MM.1S (cell line): Measurements from ENCODE around the gene FAM53A.

ENCODE experiments used
- DNase-seq: peaks from one replicate; pipeline ENCODE4 v3.0.0-alpha.2; 2015
- H2AFZ ChIP-seq: fragments of 300-600 bp; sonication (generic); 2 replicates; pipeline ENCODE4 v1.6.0; 2016; ENCODE audit warnings: antibody characterized with exemption, low read length
- H3F3A ChIP-seq: fragments of 300-600 bp; sonication (generic); 2 replicates; pipeline ENCODE4 v1.6.1; 2016; ENCODE audit warnings: mild to moderate bottlenecking, antibody characterized with exemption, low read length, moderate library complexity, mixed read lengths; ENCODE audit not compliant: insufficient read depth
- H3K27ac ChIP-seq: fragments of 300-600 bp; sonication (generic); 2 replicates; pipeline ENCODE4 v1.5.1; 2016; ENCODE audit warnings: mild to moderate bottlenecking, low read length
- H3K27me3 ChIP-seq: fragments of 300-600 bp; sonication (generic); replicated peaks from 2 replicates; pipeline ENCODE4 v1.6.0; 2016; ENCODE audit warnings: low read length; ENCODE audit not compliant: insufficient read depth
- H3K36me3 ChIP-seq: fragments of 300-600 bp; sonication (generic); replicated peaks from 2 replicates; pipeline ENCODE4 v1.6.1; 2016; ENCODE audit warnings: mild to moderate bottlenecking, low read length, mixed read lengths; ENCODE audit not compliant: insufficient read depth
- H3K4me1 ChIP-seq: fragments of 300-600 bp; sonication (generic); 2 replicates; pipeline ENCODE4 v1.6.1; 2016; ENCODE audit warnings: low read length, mixed read lengths
- H3K4me2 ChIP-seq: fragments of 300-600 bp; sonication (generic); 2 replicates; pipeline ENCODE4 v1.6.0; 2016; ENCODE audit warnings: low read depth, low read length
- H3K4me3 ChIP-seq: fragments of 300-600 bp; sonication (generic); 2 replicates; pipeline ENCODE4 v1.5.1; 2016; ENCODE audit warnings: low read length, mixed read lengths
- H3K79me2 ChIP-seq: fragments of 300-600 bp; sonication (generic); 2 replicates; pipeline ENCODE4 v1.6.1; 2016; ENCODE audit warnings: mixed run types, low read length, mixed read lengths
- H3K9ac ChIP-seq: fragments of 300-600 bp; sonication (generic); 2 replicates; pipeline ENCODE4 v1.6.1; 2016; ENCODE audit warnings: low read length, mixed read lengths
- H3K9me2 ChIP-seq: fragments of 300-600 bp; sonication (generic); replicated peaks from 2 replicates; pipeline ENCODE4 v1.6.1; 2016; ENCODE audit warnings: mild to moderate bottlenecking, low read length, mixed read lengths; ENCODE audit not compliant: insufficient read depth
- H3K9me3 ChIP-seq: fragments of 300-600 bp; sonication (generic); replicated peaks from 2 replicates; pipeline ENCODE4 v1.6.1; 2016; ENCODE audit warnings: mild to moderate bottlenecking, low read length, mixed read lengths; ENCODE audit not compliant: insufficient read depth
- H4K20me1 ChIP-seq: fragments of 300-600 bp; sonication (generic); 2 replicates; pipeline ENCODE4 v1.6.1; 2016; ENCODE audit warnings: mild to moderate bottlenecking, low read length, moderate library complexity, mixed read lengths; ENCODE audit not compliant: insufficient read depth
- CTCF ChIP-seq: fragments of 300-600 bp; sonication (generic); IDR thresholded peaks from 2 replicates; pipeline ENCODE4 v1.5.1; 2016; ENCODE audit warnings: antibody characterized with exemption, low read length, mixed read lengths
- EZH2 ChIP-seq: fragments of 300-600 bp; sonication (generic); optimal IDR thresholded peaks from 2 replicates; pipeline ENCODE3; 2017; ENCODE audit warnings: low read depth, mild to moderate bottlenecking, antibody characterized with exemption, low read length, mixed read lengths
- EZH2phosphoT487 ChIP-seq: fragments of 300-600 bp; sonication (generic); IDR thresholded peaks from 2 replicates; pipeline ENCODE4 v1.6.1; 2018; ENCODE audit warnings: antibody characterized with exemption, low read length

The FAM53A gene

GRCh38 chr4:1669850-1670249 lies 14.3 kb downstream of the FAM53A start:
- Histone ChIP-seq H3K9me3 (no peaks in the 10 kb centered on the region), H3K27me3 (peaks cover 3% of the 10 kb centered on the region; the same call in 1 of the 2 replicates), H3K27ac (no peak overlapping the region), H3K79me2 (no peaks in the 10 kb centered on the region), H3K9ac (no peak overlapping the region), H3K9me2 (no peaks in the 10 kb centered on the region), H3F3A (no peaks in the 10 kb centered on the region), H3K4me1 (no peaks in the 10 kb centered on the region), H4K20me1 (no peaks in the 10 kb centered on the region), H2AFZ (no peak overlapping the region), H3K4me2 (no peak overlapping the region), H3K4me3 (no peak overlapping the region), H3K36me3 (no peaks in the 10 kb centered on the region)
- TF ChIP-seq EZH2 (no peak), CTCF (no peak), EZH2phosphoT487 (no peak)
- no peak for DNase-seq

GRCh38 chr4:1669270-1669669 lies 14.8 kb downstream of the FAM53A start:
- no peak overlapping the region for H3K9ac ChIP-seq

GRCh38 chr4:1668488-1668840 lies 15.6 kb downstream of the FAM53A start:
- TF ChIP-seq EZH2 (no peak), CTCF (no peak), EZH2phosphoT487 (no peak)

More at GRCh38 chr4:1669270-1669669, 14.8 kb downstream of the FAM53A start:
- H3K79me2 ChIP-seq: no peaks in the 10 kb centered on the region
- no peaks in the 10 kb centered on the region for H3K9me3 ChIP-seq
- H3K4me2 ChIP-seq: no peak overlapping the region
- no peaks in the 10 kb centered on the region for H4K20me1 ChIP-seq
- no peak overlapping the region for H3K4me3 ChIP-seq
- no peak overlapping the region for H2AFZ ChIP-seq
- H3F3A ChIP-seq: no peaks in the 10 kb centered on the region
- no peaks in the 10 kb centered on the region for H3K27me3 ChIP-seq
- no peaks in the 10 kb centered on the region for H3K4me1 ChIP-seq
- H3K27ac ChIP-seq: no peak overlapping the region
- no peaks in the 10 kb centered on the region for H3K36me3 ChIP-seq
- H3K9me2 ChIP-seq: no peaks in the 10 kb centered on the region
- TF ChIP-seq CTCF (no peak), EZH2phosphoT487 (no peak), EZH2 (no peak)
- no peak for DNase-seq

More at GRCh38 chr4:1668488-1668840, 15.6 kb downstream of the FAM53A start:
- Histone ChIP-seq H3K4me3 (no peak overlapping the region), H4K20me1 (no peaks in the 10 kb centered on the region), H3K36me3 (no peaks in the 10 kb centered on the region), H3K4me1 (no peaks in the 10 kb centered on the region), H3K9me2 (no peaks in the 10 kb centered on the region), H3F3A (no peaks in the 10 kb centered on the region), H3K79me2 (no peaks in the 10 kb centered on the region), H3K9me3 (no peaks in the 10 kb centered on the region), H3K27ac (no peak overlapping the region), H3K4me2 (no peak overlapping the region), H2AFZ (no peak overlapping the region), H3K9ac (no peak overlapping the region), H3K27me3 (no peaks in the 10 kb centered on the region)
- DNase-seq: no peak
